Smooth muscle cell (in vitro differentiated cells): Measurements from ENCODE around the gene VASH1. TPM values are rescaled to one million over a fixed set of nuclear protein-coding genes. Genes with fewer than 3 reads are reported as not detected.

Experiments used
- DNase-seq: peaks from one replicate; lab custom pipeline; 2025; ENCODE audit not compliant: unreplicated experiment; lab: John Stamatoyannopoulos, UW
- H2AFZ ChIP-seq: fragments of 200-600 bp; sonication (generic); 2 replicates; pipeline ENCODE4 v1.6.0; 2016; ENCODE audit warnings: antibody characterized with exemption, low read depth, mild to moderate bottlenecking
- H3F3A ChIP-seq: fragments of 200-600 bp; sonication (generic); 2 replicates; pipeline ENCODE4 v1.6.0; 2017; ENCODE audit warnings: antibody characterized with exemption, low read depth
- H3K27ac ChIP-seq: fragments of 200-600 bp; sonication (generic); 2 replicates; pipeline ENCODE4 v1.5.1; 2016; ENCODE audit warnings: low read depth, mild to moderate bottlenecking
- H3K27me3 ChIP-seq: fragments of 200-600 bp; sonication (generic); 2 replicates; pipeline ENCODE4 v1.6.1; 2016; ENCODE audit warnings: low read depth, mild to moderate bottlenecking
- H3K36me3 ChIP-seq: fragments of 200-600 bp; sonication (generic); 2 replicates; pipeline ENCODE4 v1.5.1; 2016; ENCODE audit warnings: low read depth
- H3K4me1 ChIP-seq: fragments of 200-600 bp; sonication (generic); 2 replicates; pipeline ENCODE4 v1.5.1; 2016; ENCODE audit warnings: low read depth
- H3K4me2 ChIP-seq: fragments of 200-600 bp; sonication (generic); 2 replicates; pipeline ENCODE4 v1.6.0; 2016; ENCODE audit warnings: mild to moderate bottlenecking
- H3K4me3 ChIP-seq: fragments of 200-600 bp; sonication (generic); 2 replicates; pipeline ENCODE4 v1.5.1; 2016; ENCODE audit warnings: mild to moderate bottlenecking
- H3K79me2 ChIP-seq: fragments of 200-600 bp; sonication (generic); 2 replicates; pipeline ENCODE4 v1.6.0; 2016; ENCODE audit warnings: low read depth, mild to moderate bottlenecking
- H3K9ac ChIP-seq: fragments of 200-600 bp; sonication (generic); 2 replicates; pipeline ENCODE4 v1.6.0; 2016; ENCODE audit warnings: low read depth
- H3K9me3 ChIP-seq: fragments of 200-600 bp; sonication (generic); replicated peaks from 2 replicates; pipeline ENCODE4 v1.5.1; 2016; ENCODE audit warnings: low read depth
- H4K20me1 ChIP-seq: fragments of 200-600 bp; sonication (generic); 2 replicates; pipeline ENCODE4 v1.6.0; 2016; ENCODE audit warnings: low read depth
- CTCF ChIP-seq: fragments of 200-600 bp; sonication (generic); IDR thresholded peaks from 2 replicates; pipeline ENCODE4 v1.5.1; 2017; ENCODE audit warnings: borderline replicate concordance, mild to moderate bottlenecking, antibody characterized with exemption; ENCODE audit not compliant: insufficient read depth, poor library complexity, severe bottlenecking
- WGBS: methylation state at CpG from one replicate; pipeline ENCODE4 v1.1.7; 2016; ENCODE audit warnings: low lambda C conversion rate; 5-methylcytosine and 5-hydroxymethylcytosine counted together
- polyA plus RNA-seq: library from polyadenylated mRNA; unstranded; fragments of >200 nt; fragmentation: Nextera tagmentation; extraction: Ambion mirVana; gene quantifications from 2 replicates; pipeline ENCODE4 v1.2.1, GENCODE V29; 2016
- total RNA-seq: library from RNA; depleted of rRNA; stranded (reverse); fragments of >200 nt; gene quantifications from 2 replicates; pipeline ENCODE4 v1.2.3, GENCODE V29; 2014

Gene VASH1
- total and polyA plus RNA-seq, 2 experiments from 2014 or later, result 23.8 to 39.3 TPM

DNA sequence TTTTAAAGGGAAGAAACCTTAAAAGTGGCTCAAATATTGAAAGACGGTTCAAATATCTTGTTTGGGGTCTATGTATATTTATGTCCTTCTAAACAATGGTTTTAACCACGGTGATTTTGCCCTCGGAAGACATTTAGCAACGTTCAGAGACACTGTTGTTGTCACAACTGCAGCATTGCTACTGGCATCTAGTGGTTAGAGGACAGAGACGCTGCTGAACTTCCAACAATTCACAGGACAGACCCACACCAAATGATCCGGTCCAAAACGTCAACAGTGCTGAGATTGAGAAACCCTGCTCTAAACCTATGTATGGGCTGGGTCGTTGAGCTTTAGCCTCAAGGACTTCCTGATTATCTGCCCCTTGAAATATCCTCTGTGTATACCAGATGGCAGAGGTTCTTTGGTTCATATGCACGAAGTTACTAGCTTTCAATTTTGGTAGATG lies 49.7 kb downstream of the VASH1 start:
- peak; percentile 27 for TF ChIP-seq CTCF
- H4K20me1 ChIP-seq, result peaks cover 8% of the 10 kb centered on the region
- no peaks in the 10 kb centered on the region for H3F3A ChIP-seq
- WGBS, result 13% methylated on average over 9 of the region's 9 CpGs
- peak overlapping the region; percentile 87 for H3K4me3 ChIP-seq
- no peaks in the 10 kb centered on the region for H3K27me3 ChIP-seq
- peak overlapping the region; percentile 2 for H2AFZ ChIP-seq
- H3K9me3 ChIP-seq, result no peaks in the 10 kb centered on the region
- peaks cover 8% of the 10 kb centered on the region for H3K79me2 ChIP-seq
- DNase-seq, result no peak
- peak overlapping the region; percentile 42 for H3K27ac ChIP-seq
- H3K36me3 ChIP-seq, result no peaks in the 10 kb centered on the region
- peak overlapping the region; percentile 100 for H3K4me2 ChIP-seq
- H3K9ac ChIP-seq, result peak overlapping the region; percentile 30
- H3K4me1 ChIP-seq, result peaks cover 13% of the 10 kb centered on the region

GRCh38 chr14:76811561-76811960 lies 50.3 kb downstream of the VASH1 start:
- H3F3A ChIP-seq, result no peaks in the 10 kb centered on the region
- peaks cover 13% of the 10 kb centered on the region for H3K4me1 ChIP-seq
- H3K4me2 ChIP-seq, result peak overlapping the region; percentile 100
- H3K36me3 ChIP-seq, result no peaks in the 10 kb centered on the region
- peaks cover 8% of the 10 kb centered on the region for H3K79me2 ChIP-seq
- H2AFZ ChIP-seq, result peak overlapping the region; percentile 87
- no peaks in the 10 kb centered on the region for H3K9me3 ChIP-seq
- H3K27me3 ChIP-seq, result no peaks in the 10 kb centered on the region
- no peak for DNase-seq
- H3K4me3 ChIP-seq, result peak overlapping the region; percentile 87
- H4K20me1 ChIP-seq, result peaks cover 8% of the 10 kb centered on the region
- H3K9ac ChIP-seq, result peak overlapping the region; percentile 82
- TF ChIP-seq CTCF, result no peak
- peak overlapping the region; percentile 42 for H3K27ac ChIP-seq
- 68% methylated on average over 4 of the region's 4 CpGs for WGBS

DNA sequence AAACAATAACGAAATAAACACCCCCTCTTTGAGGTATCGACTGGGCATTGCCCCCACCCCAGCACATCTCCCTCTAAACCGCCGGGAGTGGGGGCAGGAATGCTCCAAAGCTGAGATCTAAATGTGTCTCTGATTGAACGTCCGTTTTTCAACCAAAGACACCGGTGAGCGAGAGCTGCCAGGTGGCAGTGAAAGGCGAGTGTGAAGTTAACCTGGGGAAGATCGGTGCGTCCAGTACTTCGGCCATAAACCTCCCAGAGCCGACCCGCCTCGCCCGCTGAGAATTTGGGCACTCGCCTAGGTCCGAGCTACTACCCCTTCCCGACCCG lies 50.8 kb downstream of the VASH1 start:
- H4K20me1 ChIP-seq, result peaks cover 8% of the 10 kb centered on the region
- H3K9ac ChIP-seq, result peak overlapping the region; percentile 82
- H3K4me3 ChIP-seq, result peak overlapping the region; percentile 87
- 2% methylated on average over 20 of the region's 20 CpGs for WGBS
- no peak for TF ChIP-seq CTCF
- no peaks in the 10 kb centered on the region for H3K9me3 ChIP-seq
- peaks cover 13% of the 10 kb centered on the region for H3K4me1 ChIP-seq
- peaks cover 8% of the 10 kb centered on the region for H3K79me2 ChIP-seq
- H3K36me3 ChIP-seq, result no peaks in the 10 kb centered on the region
- peak overlapping the region; percentile 87 for H2AFZ ChIP-seq
- peak overlapping the region; percentile 42 for H3K27ac ChIP-seq
- no peak for DNase-seq
- no peaks in the 10 kb centered on the region for H3F3A ChIP-seq
- peak overlapping the region; percentile 100 for H3K4me2 ChIP-seq
- no peaks in the 10 kb centered on the region for H3K27me3 ChIP-seq

DNA sequence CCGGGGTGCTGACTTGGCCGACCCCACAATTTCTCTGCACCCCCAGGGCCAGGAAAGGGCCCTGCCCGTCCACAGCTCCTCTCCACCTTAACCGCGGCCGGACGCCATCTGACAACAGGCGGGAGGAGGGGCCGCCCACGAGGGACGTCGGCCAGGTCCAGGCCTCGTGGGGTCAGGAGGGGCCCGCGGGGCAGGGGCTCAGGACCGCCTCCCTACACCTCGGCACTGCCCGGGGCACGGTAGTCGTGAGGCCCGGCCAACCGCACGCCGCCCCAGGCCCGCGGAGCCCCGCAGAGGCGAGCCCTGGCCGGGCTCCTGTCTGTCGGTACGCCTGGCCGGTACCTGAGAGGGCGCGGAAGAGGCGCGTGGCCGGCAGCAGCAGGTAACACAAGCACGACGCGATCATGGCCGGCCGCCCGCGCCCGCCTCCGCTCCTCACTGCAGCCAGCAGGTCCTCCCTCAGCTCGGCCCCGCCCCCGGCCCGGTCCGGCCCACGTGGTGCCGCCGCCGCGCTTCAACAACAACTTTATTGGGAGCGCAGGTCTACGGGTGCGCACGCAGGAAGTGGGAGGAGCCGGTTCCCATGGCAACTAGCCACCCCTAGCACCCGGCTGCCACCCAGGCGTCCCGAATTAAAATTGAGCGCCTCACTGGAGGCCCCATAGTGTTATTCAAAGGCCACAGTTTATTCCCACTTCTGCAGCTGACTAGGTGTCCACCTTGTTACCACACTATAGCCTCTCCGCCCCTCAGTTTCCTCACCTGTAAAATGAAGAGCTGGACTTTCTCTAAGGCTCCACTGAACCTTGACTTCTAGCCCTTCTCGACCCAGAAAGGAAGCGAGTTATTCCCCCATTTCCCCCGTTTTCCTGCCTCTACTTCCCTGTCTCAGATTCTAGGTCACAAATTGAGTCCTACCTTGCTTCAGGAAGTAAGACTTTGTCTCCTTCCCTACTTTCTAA lies 51.4 kb downstream of the VASH1 start, which contains the start of gene ANGEL1:
ANGEL1 (minus strand) TSS at position 461 of the 962 bp plus-strand sequence; CDS start at position 406, 55 bp downstream.
- H3K27ac ChIP-seq, result peak within 1 kb of the TSS; percentile 50
- H3K9me3 ChIP-seq, result no peaks in the 10 kb centered on the region
- peak within 1 kb of the TSS; percentile 87 for H2AFZ ChIP-seq
- H3F3A ChIP-seq, result no peaks in the 10 kb centered on the region
- peak within 1 kb of the TSS; percentile 100 for H3K4me2 ChIP-seq
- 6% methylated on average over 63 of the region's 69 CpGs for WGBS
- peak within 1 kb of the TSS; percentile 87 for H3K4me3 ChIP-seq
- peaks cover 8% of the 10 kb centered on the region for H4K20me1 ChIP-seq
- DNase-seq, result peak; percentile 83
- H3K36me3 ChIP-seq, result no peaks in the 10 kb centered on the region
- peaks cover 8% of the 10 kb centered on the region for H3K79me2 ChIP-seq
- TF ChIP-seq CTCF, result no peak
- no peaks in the 10 kb centered on the region for H3K27me3 ChIP-seq
- peaks cover 13% of the 10 kb centered on the region for H3K4me1 ChIP-seq
- H3K9ac ChIP-seq, result peak within 1 kb of the TSS; percentile 82
